Endothelial cell of umbilical vein (primary cell): ENCODE results near the gene PFKL. TPM values are rescaled to one million over a fixed set of nuclear protein-coding genes. Genes with fewer than 3 reads are reported as not detected.

ENCODE experiments used
- polyA plus RNA-seq, 4 experiments: library from polyadenylated mRNA; depleted of rRNA in 3 of 4; stranded (reverse) in 3 of 4; unstranded in 1 of 4; fragments of >200 nt; gene quantifications; 2 replicates each; pipeline versions ENCODE4 v1.2.1 to v1.2.3, GENCODE V29; 2011 to 2012; ENCODE audit warnings: missing spikeins in 1 of 4
- total RNA-seq: library from RNA; stranded (reverse); gene quantifications from 2 replicates; pipeline ENCODE4 v1.2.3, GENCODE V29; 2021

The PFKL gene
- total and polyA plus RNA-seq, 2 donors (not counting 3 experiments of a cell fraction or from before 2014, with no cell fraction given): 137 to 154 TPM

Other genes with a start within 250 kb of the PFKL start
- 7.2 and 31.8 TPM in 2 replicates for gene PWP2, start 192.7 kb upstream of the PFKL start, total RNA-seq
- gene PWP2, start 192.7 kb upstream of the PFKL start, polyA plus RNA-seq: 3.4 and 5.1 TPM in 2 replicates
- gene GATD3, start 166.4 kb upstream of the PFKL start, total RNA-seq: 7.6 and 43.2 TPM in 2 replicates
- gene GATD3, start 166.4 kb upstream of the PFKL start, polyA plus RNA-seq: 16.3 and 22.3 TPM in 2 replicates
- gene ICOSLG, start 59.1 kb upstream of the PFKL start, total RNA-seq: 2.9 and 3.4 TPM in 2 replicates
- 0.91 and 1.7 TPM in 2 replicates for gene ICOSLG, start 59.1 kb upstream of the PFKL start, polyA plus RNA-seq
- not detected in 2 replicates for gene DNMT3L, start 38.2 kb upstream of the PFKL start, total RNA-seq
- gene DNMT3L, start 38.2 kb upstream of the PFKL start, polyA plus RNA-seq: not detected in 2 replicates
- gene AIRE, start 14.2 kb upstream of the PFKL start, total RNA-seq: 0.11 TPM in 1 of 2 replicates, not detected in the other
- 0.04 and 0.05 TPM in 2 replicates for gene AIRE, start 14.2 kb upstream of the PFKL start, polyA plus RNA-seq
- gene CFAP410, start 39.3 kb downstream of the PFKL start, total RNA-seq: 6.3 and 7.2 TPM in 2 replicates
- 12.2 and 15.0 TPM in 2 replicates for gene CFAP410, start 39.3 kb downstream of the PFKL start, polyA plus RNA-seq
- not detected in 2 replicates for gene TRPM2, start 53.6 kb downstream of the PFKL start, total RNA-seq
- 0.02 TPM in 1 of 2 replicates, not detected in the other for gene TRPM2, start 53.6 kb downstream of the PFKL start, polyA plus RNA-seq
- gene LRRC3, start 155.5 kb downstream of the PFKL start, total RNA-seq: 4.2 and 4.8 TPM in 2 replicates
- 4.9 and 5.1 TPM in 2 replicates for gene LRRC3, start 155.5 kb downstream of the PFKL start, polyA plus RNA-seq
- gene KRTAP10-1, start 240.1 kb downstream of the PFKL start, total RNA-seq: not detected in 2 replicates
- not detected in 2 replicates for gene KRTAP10-1, start 240.1 kb downstream of the PFKL start, polyA plus RNA-seq